Measurements from ENCODE around the gene PGLYRP1. TPM values are rescaled to one million over a fixed set of nuclear protein-coding genes. Genes with fewer than 3 reads are reported as not detected.

The PGLYRP1 gene
- total RNA-seq, 1 donor from 2014 or later, result not detected

DNA sequence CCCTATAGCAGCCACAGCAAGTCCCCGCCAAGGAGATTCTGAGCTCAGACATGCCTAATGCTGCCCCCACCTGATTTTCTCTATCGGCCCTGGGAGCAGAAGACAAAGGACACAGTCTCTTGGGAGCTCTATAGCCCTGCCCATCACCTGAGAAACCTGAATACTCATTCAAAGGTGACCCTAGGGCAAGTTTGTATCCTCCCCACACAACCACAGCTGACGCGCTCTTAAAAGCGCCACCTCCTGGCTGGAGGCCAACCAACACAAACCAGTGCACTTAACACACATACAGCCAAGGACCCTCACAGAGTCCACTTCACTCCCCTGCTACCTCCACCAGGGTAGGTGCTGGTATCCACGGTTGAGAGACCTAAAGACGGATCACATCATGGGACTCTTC lies 26.7 kb upstream of the PGLYRP1 start:
- H3K27me3 ChIP-seq (ENCODE audit: control insufficient read depth, insufficient read depth, low read length), result peaks cover 28% of the 10 kb centered on the region
- FAIRE-seq, result peak; percentile 47
- TF ChIP-seq, protein P1, sequence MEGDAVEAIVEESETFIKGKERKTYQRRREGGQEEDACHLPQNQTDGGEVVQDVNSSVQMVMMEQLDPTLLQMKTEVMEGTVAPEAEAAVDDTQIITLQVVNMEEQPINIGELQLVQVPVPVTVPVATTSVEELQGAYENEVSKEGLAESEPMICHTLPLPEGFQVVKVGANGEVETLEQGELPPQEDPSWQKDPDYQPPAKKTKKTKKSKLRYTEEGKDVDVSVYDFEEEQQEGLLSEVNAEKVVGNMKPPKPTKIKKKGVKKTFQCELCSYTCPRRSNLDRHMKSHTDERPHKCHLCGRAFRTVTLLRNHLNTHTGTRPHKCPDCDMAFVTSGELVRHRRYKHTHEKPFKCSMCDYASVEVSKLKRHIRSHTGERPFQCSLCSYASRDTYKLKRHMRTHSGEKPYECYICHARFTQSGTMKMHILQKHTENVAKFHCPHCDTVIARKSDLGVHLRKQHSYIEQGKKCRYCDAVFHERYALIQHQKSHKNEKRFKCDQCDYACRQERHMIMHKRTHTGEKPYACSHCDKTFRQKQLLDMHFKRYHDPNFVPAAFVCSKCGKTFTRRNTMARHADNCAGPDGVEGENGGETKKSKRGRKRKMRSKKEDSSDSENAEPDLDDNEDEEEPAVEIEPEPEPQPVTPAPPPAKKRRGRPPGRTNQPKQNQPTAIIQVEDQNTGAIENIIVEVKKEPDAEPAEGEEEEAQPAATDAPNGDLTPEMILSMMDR (IDR thresholded peaks at IDR 0.05; ENCODE audit: insufficient read depth, low read length, severe bottlenecking), result peak; percentile 1
- no peak overlapping the region for H3K4me3 ChIP-seq (ENCODE audit: low read depth, low read length)
- no peak for DNase-seq (ENCODE audit: low read depth)
- no peaks in the 10 kb centered on the region for H3K36me3 ChIP-seq (ENCODE audit: control insufficient read depth, insufficient read depth, low read length)

DNA sequence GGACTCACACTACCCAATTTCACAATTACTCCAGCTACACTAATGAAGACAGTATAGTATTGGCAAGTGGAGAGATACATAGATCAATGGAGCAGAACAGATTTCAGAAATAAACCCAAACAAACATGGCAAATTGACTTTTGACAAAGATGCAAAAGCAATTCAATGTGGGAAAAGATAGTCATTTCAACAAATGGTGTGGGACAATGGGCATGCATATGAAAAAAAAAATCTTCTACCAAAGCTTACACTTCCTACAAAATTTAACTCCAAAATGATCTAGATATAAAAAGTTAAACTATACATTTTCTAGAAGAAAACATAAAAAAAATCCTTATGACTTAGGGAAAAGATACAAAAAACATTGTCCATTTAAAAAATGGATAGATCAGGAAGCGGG lies 20.7 kb upstream of the PGLYRP1 start:
- TF ChIP-seq, protein P1 (IDR thresholded peaks at IDR 0.05; ENCODE audit: insufficient read depth, low read length, severe bottlenecking), result no peak
- H3K4me3 ChIP-seq (ENCODE audit: low read depth, low read length), result no peak overlapping the region
- peaks cover 51% of the 10 kb centered on the region for H3K27me3 ChIP-seq (ENCODE audit: control insufficient read depth, insufficient read depth, low read length)
- FAIRE-seq (no peak), DNase-seq (ENCODE audit: low read depth) (no peak)
- no peaks in the 10 kb centered on the region for H3K36me3 ChIP-seq (ENCODE audit: control insufficient read depth, insufficient read depth, low read length)

DNA sequence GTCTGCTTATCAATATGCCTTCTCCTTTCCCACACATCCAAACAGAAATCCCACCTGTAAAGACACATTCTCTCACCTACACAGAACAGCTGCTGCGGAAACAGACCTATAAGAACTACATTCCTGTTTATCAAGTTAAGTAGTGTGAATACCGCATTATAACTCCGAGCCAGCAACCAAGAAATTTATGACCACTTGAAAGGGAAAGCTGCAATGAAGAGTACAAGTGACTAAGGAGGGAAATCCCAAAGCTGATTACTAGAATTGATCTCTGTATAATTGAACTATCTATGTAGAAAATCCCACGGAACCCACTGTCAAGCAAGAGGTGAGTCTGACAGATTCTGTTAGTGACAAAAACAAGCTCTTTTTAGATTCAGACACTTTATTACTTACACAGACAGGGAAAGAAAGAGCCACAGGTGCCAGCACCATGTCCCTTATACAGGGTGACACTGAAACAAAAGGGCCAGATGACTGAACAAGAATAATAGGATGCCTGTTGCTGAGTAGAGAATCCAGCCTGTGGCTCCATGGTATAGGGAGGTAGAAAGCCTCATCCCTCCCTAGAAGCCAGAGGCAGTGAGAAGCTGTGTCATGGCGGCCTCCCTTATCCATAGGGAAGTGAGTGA lies 19.5 kb upstream of the PGLYRP1 start:
- Histone ChIP-seq H3K4me3 (ENCODE audit: low read depth, low read length) (no peak overlapping the region), H3K27me3 (ENCODE audit: control insufficient read depth, insufficient read depth, low read length) (peaks cover 51% of the 10 kb centered on the region), H3K36me3 (ENCODE audit: control insufficient read depth, insufficient read depth, low read length) (no peaks in the 10 kb centered on the region)
- TF ChIP-seq, protein P1 (IDR thresholded peaks at IDR 0.05; ENCODE audit: insufficient read depth, low read length, severe bottlenecking), result no peak
- FAIRE-seq, result no peak
- no peak for DNase-seq (ENCODE audit: low read depth)

DNA sequence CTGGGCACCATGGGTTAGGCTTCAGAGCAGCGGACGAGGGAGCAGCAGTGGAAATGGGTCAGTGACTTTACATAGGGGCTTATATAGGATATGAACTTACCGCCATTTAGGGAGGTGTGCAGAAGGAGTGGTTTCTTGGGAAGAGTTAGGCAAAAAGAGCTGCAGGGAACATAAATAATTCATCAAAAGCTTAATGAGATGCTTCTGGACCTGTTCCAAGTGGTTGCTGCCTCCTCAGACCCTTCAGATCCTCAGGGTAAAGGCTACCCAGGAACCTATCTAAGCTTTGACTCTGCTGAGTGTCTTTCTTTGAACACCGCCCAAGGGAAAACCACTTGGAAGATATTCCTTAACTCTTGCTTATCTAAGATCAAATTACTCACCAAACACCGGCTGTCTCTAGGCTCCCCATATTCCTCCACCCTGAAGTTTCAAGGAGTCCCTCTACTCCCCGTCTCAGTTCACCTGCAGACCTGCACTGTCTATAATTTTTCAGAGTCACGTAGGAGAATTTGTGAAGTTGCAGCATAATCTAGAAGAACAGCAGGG lies 18.2 kb upstream of the PGLYRP1 start, which contains the start of gene IGFL4:
IGFL4 (minus strand) TSS at position 51 of the 549 bp plus-strand sequence; CDS start at position 11, 40 bp downstream.
- DNase-seq (ENCODE audit: low read depth), result peak; percentile 47
- Histone ChIP-seq H3K36me3 (ENCODE audit: control insufficient read depth, insufficient read depth, low read length) (no peaks in the 10 kb centered on the region), H3K27me3 (ENCODE audit: control insufficient read depth, insufficient read depth, low read length) (peaks cover 60% of the 10 kb centered on the region), H3K4me3 (ENCODE audit: low read depth, low read length) (no peak within 1 kb of the TSS)
- FAIRE-seq, result peak; percentile 7
- TF ChIP-seq, protein P1 (IDR thresholded peaks at IDR 0.05; ENCODE audit: insufficient read depth, low read length, severe bottlenecking), result no peak

DNA sequence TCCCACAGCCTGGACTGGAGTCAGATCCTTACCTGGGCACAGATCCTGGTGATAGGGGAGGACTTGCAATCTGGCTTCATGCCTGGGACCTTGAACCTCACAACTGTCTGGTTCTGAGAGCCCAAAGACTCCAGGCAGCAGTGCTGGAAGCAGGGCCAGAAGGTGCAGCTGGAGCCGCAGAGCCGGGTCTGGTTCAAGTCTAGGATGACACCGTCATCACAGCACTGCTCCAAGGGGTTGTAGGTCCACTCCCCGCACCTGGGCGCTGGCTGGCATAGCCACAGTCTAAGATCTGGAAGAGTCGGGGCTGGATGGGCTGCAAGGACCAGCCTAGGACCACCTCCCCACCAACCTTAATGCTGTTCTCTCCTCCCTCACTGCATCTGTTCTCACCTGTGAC lies 17.3 kb upstream of the PGLYRP1 start:
- Histone ChIP-seq H3K27me3 (ENCODE audit: control insufficient read depth, insufficient read depth, low read length) (peaks cover 54% of the 10 kb centered on the region), H3K36me3 (ENCODE audit: control insufficient read depth, insufficient read depth, low read length) (no peaks in the 10 kb centered on the region), H3K4me3 (ENCODE audit: low read depth, low read length) (no peak overlapping the region)
- FAIRE-seq (no peak), DNase-seq (ENCODE audit: low read depth) (no peak)
- TF ChIP-seq, protein P1 (IDR thresholded peaks at IDR 0.05; ENCODE audit: insufficient read depth, low read length, severe bottlenecking), result no peak

Measured in bronchial epithelial cell (primary cell).